Measurements from ENCODE around the gene ZSWIM8.
"Not testable (repeated sequence)": the region's sequence is repeated elsewhere in the genome, so short reads cannot be mapped to it uniquely, and the experiment has no call there.

Gene ZSWIM8

GRCh38 chr10:73818402-73818801, 33.0 kb downstream of the ZSWIM8 start:
- DNase-seq (ENCODE audit: insufficient read length, low spot score) (no peak), FAIRE-seq (no peak)
- TF ChIP-seq SPI1 (IDR thresholded peaks at IDR 0.05; ENCODE audit: low read depth, low read length), result no peak
- TF ChIP-seq POLR2AphosphoS5 (IDR thresholded peaks at IDR 0.05; ENCODE audit: low read depth, low read length), result no peak
- no peak for TF ChIP-seq POU2F2 (IDR thresholded peaks at IDR 0.05; ENCODE audit: low read depth, low read length)
- no peak for TF ChIP-seq POLR2A (IDR thresholded peaks at IDR 0.05; ENCODE audit: low read depth, low read length)
- TF ChIP-seq TAF1 (IDR thresholded peaks at IDR 0.05; ENCODE audit: low read depth, low read length), result no peak
- no peak for TF ChIP-seq PAX5 (IDR thresholded peaks at IDR 0.05; ENCODE audit: insufficient read depth, low read length, severe bottlenecking)

DNA sequence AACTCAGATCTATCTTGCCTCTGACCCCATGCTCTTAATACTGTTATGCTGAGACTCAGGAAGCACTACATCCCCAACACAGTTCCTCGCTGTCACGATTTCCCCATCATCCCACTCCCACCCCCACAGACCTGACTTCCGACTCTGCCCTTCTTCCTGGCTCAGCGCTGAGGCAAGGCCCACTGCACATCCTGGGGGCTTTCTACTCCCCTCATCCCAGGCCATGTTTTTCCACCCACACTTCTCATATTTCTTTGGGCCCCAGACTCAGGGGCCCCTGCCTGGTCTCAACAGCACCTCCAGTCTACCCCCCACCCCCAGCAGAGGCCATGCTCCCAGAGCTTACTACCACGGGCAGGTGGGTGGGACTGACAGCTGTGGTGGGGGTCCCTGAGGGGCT, 33.7 kb downstream of the ZSWIM8 start:
- no peak for DNase-seq (ENCODE audit: insufficient read length, low spot score)
- TF ChIP-seq SPI1 (IDR thresholded peaks at IDR 0.05; ENCODE audit: low read depth, low read length) (no peak), PAX5 (IDR thresholded peaks at IDR 0.05; ENCODE audit: insufficient read depth, low read length, severe bottlenecking) (no peak), POLR2A (IDR thresholded peaks at IDR 0.05; ENCODE audit: low read depth, low read length) (no peak), POU2F2 (IDR thresholded peaks at IDR 0.05; ENCODE audit: low read depth, low read length) (no peak), POLR2AphosphoS5 (IDR thresholded peaks at IDR 0.05; ENCODE audit: low read depth, low read length) (no peak), TAF1 (IDR thresholded peaks at IDR 0.05; ENCODE audit: low read depth, low read length) (no peak)
- no peak for FAIRE-seq

GRCh38 chr10:73819513-73820093, 34.2 kb downstream of the ZSWIM8 start:
- no peak for FAIRE-seq
- TF ChIP-seq PAX5 (IDR thresholded peaks at IDR 0.05; ENCODE audit: insufficient read depth, low read length, severe bottlenecking) (no peak), SPI1 (IDR thresholded peaks at IDR 0.05; ENCODE audit: low read depth, low read length) (no peak), POU2F2 (IDR thresholded peaks at IDR 0.05; ENCODE audit: low read depth, low read length) (no peak), POLR2A (IDR thresholded peaks at IDR 0.05; ENCODE audit: low read depth, low read length) (no peak), TAF1 (IDR thresholded peaks at IDR 0.05; ENCODE audit: low read depth, low read length) (no peak), POLR2AphosphoS5 (IDR thresholded peaks at IDR 0.05; ENCODE audit: low read depth, low read length) (no peak)
- DNase-seq (ENCODE audit: insufficient read length, low spot score), result no peak

DNA sequence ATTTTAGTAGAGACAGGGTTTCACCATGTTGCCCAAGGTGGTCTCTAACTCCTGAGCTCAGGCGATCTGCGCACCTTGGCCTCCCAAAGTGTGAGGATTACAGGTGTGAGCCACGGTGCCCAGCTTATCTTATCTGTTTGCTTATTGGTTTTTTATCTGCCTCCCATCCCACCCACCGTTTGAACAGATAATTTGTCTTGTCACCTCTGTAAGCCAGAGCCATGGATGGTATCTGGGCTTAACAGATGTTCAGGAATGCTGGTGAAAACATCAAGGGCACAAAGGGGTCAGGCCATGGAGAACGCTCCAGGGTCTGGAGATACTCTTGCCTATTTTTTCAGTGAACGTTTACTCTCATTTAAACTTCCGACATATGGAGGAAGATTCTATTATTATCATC, 38.0 kb downstream of the ZSWIM8 start:
- no peak for DNase-seq (ENCODE audit: insufficient read length, low spot score)
- no peak for FAIRE-seq
- TF ChIP-seq POLR2AphosphoS5 (IDR thresholded peaks at IDR 0.05; ENCODE audit: low read depth, low read length) (no peak), POLR2A (IDR thresholded peaks at IDR 0.05; ENCODE audit: low read depth, low read length) (no peak), TAF1 (IDR thresholded peaks at IDR 0.05; ENCODE audit: low read depth, low read length) (no peak), PAX5 (IDR thresholded peaks at IDR 0.05; ENCODE audit: insufficient read depth, low read length, severe bottlenecking) (no peak), SPI1 (IDR thresholded peaks at IDR 0.05; ENCODE audit: low read depth, low read length) (no peak), POU2F2 (IDR thresholded peaks at IDR 0.05; ENCODE audit: low read depth, low read length) (no peak)

GRCh38 chr10:73824146-73824725, 38.8 kb downstream of the ZSWIM8 start:
- TF ChIP-seq POLR2AphosphoS5 (IDR thresholded peaks at IDR 0.05; ENCODE audit: low read depth, low read length) (no peak), TAF1 (IDR thresholded peaks at IDR 0.05; ENCODE audit: low read depth, low read length) (no peak), PAX5 (IDR thresholded peaks at IDR 0.05; ENCODE audit: insufficient read depth, low read length, severe bottlenecking) (no peak), SPI1 (IDR thresholded peaks at IDR 0.05; ENCODE audit: low read depth, low read length) (no peak), POLR2A (IDR thresholded peaks at IDR 0.05; ENCODE audit: low read depth, low read length) (no peak), POU2F2 (IDR thresholded peaks at IDR 0.05; ENCODE audit: low read depth, low read length) (no peak)
- FAIRE-seq (no peak), DNase-seq (ENCODE audit: insufficient read length, low spot score) (no peak)

DNA sequence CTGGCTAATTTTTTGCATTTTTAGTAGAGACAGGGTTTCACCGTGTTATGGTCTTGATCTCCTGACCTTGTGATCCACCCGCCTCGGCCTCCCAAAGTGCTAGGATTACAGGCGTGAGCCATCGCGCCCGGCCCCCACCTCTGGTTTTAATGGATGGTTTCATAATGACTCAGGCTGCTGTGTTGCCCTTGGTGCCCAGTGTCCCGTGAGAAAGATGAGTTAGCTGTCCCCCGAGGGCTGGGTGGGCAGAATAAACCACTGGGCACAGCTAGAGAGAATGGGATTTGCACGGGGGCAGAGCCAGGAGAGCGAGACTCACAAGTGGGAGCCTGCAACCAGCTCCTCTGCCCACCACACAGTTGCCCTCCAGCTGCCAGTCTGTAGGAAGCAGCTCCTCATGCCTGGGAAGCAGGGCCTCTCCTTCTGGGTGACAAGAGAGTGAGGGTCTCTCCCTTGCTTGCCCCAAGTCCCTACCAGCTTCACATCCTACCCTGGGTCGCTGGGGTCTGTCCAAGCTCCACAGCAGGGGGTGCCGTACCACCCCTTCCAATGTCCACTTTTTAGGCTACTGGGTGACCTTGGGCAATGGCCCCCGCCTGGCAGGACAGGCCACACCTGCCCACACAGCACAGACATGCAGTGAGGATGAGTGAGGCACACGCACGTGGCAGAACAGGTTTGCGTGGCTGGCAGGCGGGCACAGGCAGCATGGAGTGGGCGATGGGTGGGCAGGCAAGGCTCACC, 42.1 kb downstream of the ZSWIM8 start:
- TF ChIP-seq TAF1 (IDR thresholded peaks at IDR 0.05; ENCODE audit: low read depth, low read length) (no peak), POLR2AphosphoS5 (IDR thresholded peaks at IDR 0.05; ENCODE audit: low read depth, low read length) (no peak), PAX5 (IDR thresholded peaks at IDR 0.05; ENCODE audit: insufficient read depth, low read length, severe bottlenecking) (no peak), POU2F2 (IDR thresholded peaks at IDR 0.05; ENCODE audit: low read depth, low read length) (no peak), SPI1 (IDR thresholded peaks at IDR 0.05; ENCODE audit: low read depth, low read length) (no peak), POLR2A (IDR thresholded peaks at IDR 0.05; ENCODE audit: low read depth, low read length) (no peak)
- DNase-seq (ENCODE audit: insufficient read length, low spot score) (no peak), FAIRE-seq (no peak)

DNA sequence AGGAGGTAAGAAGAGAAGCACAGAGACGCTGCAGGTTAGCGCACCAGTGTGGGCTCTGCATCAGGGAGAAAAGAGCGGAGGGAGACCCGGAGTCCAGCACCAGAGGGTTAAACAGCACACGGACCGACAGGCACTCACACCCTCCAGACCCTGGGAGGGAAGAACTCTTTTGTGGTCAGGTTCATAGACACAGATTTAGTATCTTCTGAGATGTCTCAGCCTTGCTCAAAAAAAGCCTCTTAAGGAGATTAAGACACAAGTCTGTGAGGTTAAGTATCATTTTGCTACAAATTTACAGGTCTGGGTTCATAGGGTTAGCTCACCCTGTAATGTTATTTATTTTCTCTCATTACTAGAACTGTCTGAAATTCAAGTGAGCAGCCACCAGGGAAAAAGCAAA, 42.8 kb downstream of the ZSWIM8 start:
- no peak for FAIRE-seq
- DNase-seq (ENCODE audit: insufficient read length, low spot score), result no peak
- TF ChIP-seq POU2F2 (IDR thresholded peaks at IDR 0.05; ENCODE audit: low read depth, low read length) (no peak), POLR2AphosphoS5 (IDR thresholded peaks at IDR 0.05; ENCODE audit: low read depth, low read length) (no peak), SPI1 (IDR thresholded peaks at IDR 0.05; ENCODE audit: low read depth, low read length) (no peak), TAF1 (IDR thresholded peaks at IDR 0.05; ENCODE audit: low read depth, low read length) (no peak), PAX5 (IDR thresholded peaks at IDR 0.05; ENCODE audit: insufficient read depth, low read length, severe bottlenecking) (no peak), POLR2A (IDR thresholded peaks at IDR 0.05; ENCODE audit: low read depth, low read length) (no peak)

GRCh38 chr10:73829090-73829489, 43.7 kb downstream of the ZSWIM8 start:
- not testable (repeated sequence) for DNase-seq (ENCODE audit: insufficient read length, low spot score); FAIRE-seq

DNA sequence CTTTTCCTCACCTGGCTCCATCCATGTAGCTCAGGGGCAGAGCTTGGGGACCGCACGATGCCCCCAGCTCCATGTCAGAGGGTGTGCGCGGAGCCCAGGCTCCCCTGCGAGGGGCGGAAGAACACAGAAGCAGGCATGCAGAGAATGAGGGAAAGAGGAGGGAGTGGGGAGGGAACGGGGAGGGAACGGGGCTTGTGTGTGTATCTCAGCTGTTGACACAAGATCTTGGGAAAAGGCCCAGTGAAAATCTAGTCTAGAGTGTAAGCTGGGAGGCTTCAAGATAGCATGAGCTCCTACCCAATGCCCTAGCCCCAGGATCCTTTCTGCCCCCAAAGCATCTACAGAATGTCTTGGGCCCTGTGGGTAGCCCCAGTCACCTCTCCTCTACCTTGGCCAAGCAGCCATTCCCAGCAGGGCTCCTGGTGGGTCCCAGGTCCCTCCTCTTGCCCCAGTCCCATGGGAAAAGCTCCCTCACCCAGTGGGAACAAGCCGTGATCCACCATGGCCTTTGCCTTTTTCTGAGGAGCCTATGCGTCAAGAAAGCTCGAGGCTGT, 51.1 kb downstream of the ZSWIM8 start:
- FAIRE-seq (no peak), DNase-seq (ENCODE audit: insufficient read length, low spot score) (no peak)
- TF ChIP-seq POLR2AphosphoS5 (IDR thresholded peaks at IDR 0.05; ENCODE audit: low read depth, low read length) (no peak), TAF1 (IDR thresholded peaks at IDR 0.05; ENCODE audit: low read depth, low read length) (no peak), POLR2A (IDR thresholded peaks at IDR 0.05; ENCODE audit: low read depth, low read length) (no peak), POU2F2 (IDR thresholded peaks at IDR 0.05; ENCODE audit: low read depth, low read length) (no peak), PAX5 (IDR thresholded peaks at IDR 0.05; ENCODE audit: insufficient read depth, low read length, severe bottlenecking) (no peak), SPI1 (IDR thresholded peaks at IDR 0.05; ENCODE audit: low read depth, low read length) (no peak)

Measured in GM12891 (cell line).